SK-N-SH (cell line): ENCODE measurements around the gene RNPEPL1.

ENCODE experiments used
- CTCF ChIP-seq: fragments of 200-600 bp; sonication (generic); IDR thresholded peaks from 2 replicates; pipeline ENCODE4 v1.6.1; 2017; ENCODE audit warnings: antibody characterized with exemption, mild to moderate bottlenecking, moderate library complexity
- PBX3 ChIP-seq: IDR thresholded peaks from 2 replicates; pipeline ENCODE4; 2012
- TEAD4 ChIP-seq: IDR thresholded peaks from 2 replicates; pipeline ENCODE4 v1.4.0; 2012; ENCODE audit warnings: mild to moderate bottlenecking, borderline replicate concordance; ENCODE audit not compliant: insufficient read depth

- no peak for TF ChIP-seq CTCF
- no peak for TF ChIP-seq TEAD4
- no peak for TF ChIP-seq PBX3
Observed at GRCh38 chr2:240624011-240624949, 56.0 kb downstream of the RNPEPL1 start.
